ENCODE results near the gene INTS12.

The INTS12 gene

GRCh38 chr4:105659190-105659589 is 49.3 kb downstream of the INTS12 start:
- H3K9me3 ChIP-seq (ENCODE audit: control insufficient read depth, low read length): no peaks in the 10 kb centered on the region
- no peak overlapping the region for H2AK5ac ChIP-seq (ENCODE audit: low read length, severe bottlenecking)
- H2BK12ac ChIP-seq (ENCODE audit: low read length in 2 of 2): no peak overlapping the region
- H3K4me1 ChIP-seq (ENCODE audit: control insufficient read depth, insufficient read depth, low read depth, low read length): no peaks in the 10 kb centered on the region
- no peak overlapping the region for H2BK15ac ChIP-seq (ENCODE audit: low read depth, poor library complexity, severe bottlenecking)
- no peak overlapping the region for H3K4me2 ChIP-seq (ENCODE audit: low read length, poor library complexity, severe bottlenecking)
- H3K4ac ChIP-seq (ENCODE audit: low read depth in 1 of 2, low read length in 2 of 2): no peak overlapping the region
- H2AFZ ChIP-seq (ENCODE audit: low read depth, low read length): no peak overlapping the region
- no peak overlapping the region for H3K14ac ChIP-seq (ENCODE audit: low read length in 2 of 2)
- no peak overlapping the region for H3K4me3 ChIP-seq (ENCODE audit: insufficient read depth in 1 of 2, low read depth in 1 of 2, low read length in 2 of 2)
- H4K8ac ChIP-seq (ENCODE audit: low read length): no peak overlapping the region
- no peak for DNase-seq
- H3K36me3 ChIP-seq (ENCODE audit: control insufficient read depth in 1 of 2, insufficient read depth in 2 of 2, low read depth in 1 of 2, low read length in 2 of 2): no peaks in the 10 kb centered on the region
- H3K27me3 ChIP-seq (ENCODE audit: control insufficient read depth in 1 of 2, insufficient read depth in 1 of 2, low read length in 2 of 2): no peaks in the 10 kb centered on the region
- WGBS: 69% methylated on average over 3 of the region's 6 CpGs
- no peak overlapping the region for H3K27ac ChIP-seq (ENCODE audit: low read length, poor library complexity, severe bottlenecking)
- no peaks in the 10 kb centered on the region for H3K79me1 ChIP-seq (replicated peaks; ENCODE audit: low read length, poor library complexity, severe bottlenecking)
- no peak overlapping the region for H2BK120ac ChIP-seq (ENCODE audit: low read depth, low read length)
- H3K18ac ChIP-seq (ENCODE audit: low read depth in 1 of 2, low read length in 2 of 2): no peak overlapping the region
- no peak overlapping the region for H3K9ac ChIP-seq (ENCODE audit: low read length)
- H3K23ac ChIP-seq (ENCODE audit: low read length in 2 of 2): no peak overlapping the region
- H4K91ac ChIP-seq (ENCODE audit: low read length): no peak overlapping the region
- H2BK5ac ChIP-seq (ENCODE audit: low read depth, low read length, poor library complexity, severe bottlenecking): no peak overlapping the region

- no peaks in the 10 kb centered on the region for H3K27me3 ChIP-seq (ENCODE audit: control insufficient read depth in 1 of 2, insufficient read depth in 1 of 2, low read length in 2 of 2)
- H3K9ac ChIP-seq (ENCODE audit: low read length): no peak overlapping the region
- no peak overlapping the region for H2BK5ac ChIP-seq (ENCODE audit: low read depth, low read length, poor library complexity, severe bottlenecking)
- no peak for DNase-seq
- no peaks in the 10 kb centered on the region for H3K9me3 ChIP-seq (ENCODE audit: control insufficient read depth, low read length)
- H4K91ac ChIP-seq (ENCODE audit: low read length): no peak overlapping the region
- H3K36me3 ChIP-seq (ENCODE audit: control insufficient read depth in 1 of 2, insufficient read depth in 2 of 2, low read depth in 1 of 2, low read length in 2 of 2): no peaks in the 10 kb centered on the region
- H3K23ac ChIP-seq (ENCODE audit: low read length in 2 of 2): no peak overlapping the region
- H3K18ac ChIP-seq (ENCODE audit: low read depth in 1 of 2, low read length in 2 of 2): no peak overlapping the region
- no peak overlapping the region for H3K4me3 ChIP-seq (ENCODE audit: insufficient read depth in 1 of 2, low read depth in 1 of 2, low read length in 2 of 2)
- no peaks in the 10 kb centered on the region for H3K79me1 ChIP-seq (replicated peaks; ENCODE audit: low read length, poor library complexity, severe bottlenecking)
- H3K14ac ChIP-seq (ENCODE audit: low read length in 2 of 2): no peak overlapping the region
- H2AK5ac ChIP-seq (ENCODE audit: low read length, severe bottlenecking): no peak overlapping the region
- H3K4me1 ChIP-seq (ENCODE audit: control insufficient read depth, insufficient read depth, low read depth, low read length): no peaks in the 10 kb centered on the region
- no peak overlapping the region for H3K4me2 ChIP-seq (ENCODE audit: low read length, poor library complexity, severe bottlenecking)
- H4K8ac ChIP-seq (ENCODE audit: low read length): no peak overlapping the region
- no peak overlapping the region for H2BK120ac ChIP-seq (ENCODE audit: low read depth, low read length)
- H3K27ac ChIP-seq (ENCODE audit: low read length, poor library complexity, severe bottlenecking): no peak overlapping the region
- H2BK12ac ChIP-seq (ENCODE audit: low read length in 2 of 2): no peak overlapping the region
- no peak overlapping the region for H3K4ac ChIP-seq (ENCODE audit: low read depth in 1 of 2, low read length in 2 of 2)
- H2AFZ ChIP-seq (ENCODE audit: low read depth, low read length): no peak overlapping the region
- H2BK15ac ChIP-seq (ENCODE audit: low read depth, poor library complexity, severe bottlenecking): no peak overlapping the region
These were observed 51.2 kb downstream of the INTS12 start for GRCh38 chr4:105657117-105657765.

GRCh38 chr4:105652286-105652888 is 56.1 kb downstream of the INTS12 start:
- H3K4ac ChIP-seq (ENCODE audit: low read depth in 1 of 2, low read length in 2 of 2): no peak overlapping the region
- no peaks in the 10 kb centered on the region for H3K79me1 ChIP-seq (replicated peaks; ENCODE audit: low read length, poor library complexity, severe bottlenecking)
- no peak overlapping the region for H3K27ac ChIP-seq (ENCODE audit: low read length, poor library complexity, severe bottlenecking)
- H4K8ac ChIP-seq (ENCODE audit: low read length): no peak overlapping the region
- no peak overlapping the region for H3K18ac ChIP-seq (ENCODE audit: low read depth in 1 of 2, low read length in 2 of 2)
- peaks cover 0 to 5% of the 10 kb centered on the region in 2 experiments for H3K27me3 ChIP-seq (ENCODE audit: control insufficient read depth in 1 of 2, insufficient read depth in 1 of 2, low read length in 2 of 2)
- no peak overlapping the region for H4K91ac ChIP-seq (ENCODE audit: low read length)
- H3K23ac ChIP-seq (ENCODE audit: low read length in 2 of 2): no peak overlapping the region
- H3K4me3 ChIP-seq (ENCODE audit: insufficient read depth in 1 of 2, low read depth in 1 of 2, low read length in 2 of 2): no peak overlapping the region
- no peak overlapping the region for H2BK12ac ChIP-seq (ENCODE audit: low read length in 2 of 2)
- no peak overlapping the region for H2BK5ac ChIP-seq (ENCODE audit: low read depth, low read length, poor library complexity, severe bottlenecking)
- H3K14ac ChIP-seq (ENCODE audit: low read length in 2 of 2): no peak overlapping the region
- no peak overlapping the region for H2BK15ac ChIP-seq (ENCODE audit: low read depth, poor library complexity, severe bottlenecking)
- H2BK120ac ChIP-seq (ENCODE audit: low read depth, low read length): no peak overlapping the region
- WGBS: 83% methylated on average over 2 of the region's 4 CpGs
- no peak overlapping the region for H2AFZ ChIP-seq (ENCODE audit: low read depth, low read length)
- H3K9me3 ChIP-seq (ENCODE audit: control insufficient read depth, low read length): no peaks in the 10 kb centered on the region
- no peak for DNase-seq
- no peak overlapping the region for H3K4me2 ChIP-seq (ENCODE audit: low read length, poor library complexity, severe bottlenecking)
- H3K36me3 ChIP-seq (ENCODE audit: control insufficient read depth in 1 of 2, insufficient read depth in 2 of 2, low read depth in 1 of 2, low read length in 2 of 2): no peaks in the 10 kb centered on the region
- H3K9ac ChIP-seq (ENCODE audit: low read length): no peak overlapping the region
- no peak overlapping the region for H2AK5ac ChIP-seq (ENCODE audit: low read length, severe bottlenecking)
- H3K4me1 ChIP-seq (ENCODE audit: control insufficient read depth, insufficient read depth, low read depth, low read length): peaks cover 2% of the 10 kb centered on the region

GRCh38 chr4:105651884-105652283 is 56.6 kb downstream of the INTS12 start:
- Histone ChIP-seq H2AK5ac (ENCODE audit: low read length, severe bottlenecking) (no peak overlapping the region), H3K9ac (ENCODE audit: low read length) (no peak overlapping the region), H3K4ac (ENCODE audit: low read depth in 1 of 2, low read length in 2 of 2) (no peak overlapping the region), H3K27ac (ENCODE audit: low read length, poor library complexity, severe bottlenecking) (no peak overlapping the region), H3K14ac (ENCODE audit: low read length in 2 of 2) (no peak overlapping the region), H3K4me2 (ENCODE audit: low read length, poor library complexity, severe bottlenecking) (no peak overlapping the region), H3K79me1 (replicated peaks; ENCODE audit: low read length, poor library complexity, severe bottlenecking) (no peaks in the 10 kb centered on the region), H2BK120ac (ENCODE audit: low read depth, low read length) (no peak overlapping the region), H3K9me3 (ENCODE audit: control insufficient read depth, low read length) (no peaks in the 10 kb centered on the region), H2AFZ (ENCODE audit: low read depth, low read length) (no peak overlapping the region), H3K27me3 (ENCODE audit: control insufficient read depth in 1 of 2, insufficient read depth in 1 of 2, low read length in 2 of 2) (peaks cover 0 to 5% of the 10 kb centered on the region in 2 experiments), H3K4me1 (ENCODE audit: control insufficient read depth, insufficient read depth, low read depth, low read length) (peaks cover 2% of the 10 kb centered on the region), H3K36me3 (ENCODE audit: control insufficient read depth in 1 of 2, insufficient read depth in 2 of 2, low read depth in 1 of 2, low read length in 2 of 2) (no peaks in the 10 kb centered on the region), H3K4me3 (ENCODE audit: insufficient read depth in 1 of 2, low read depth in 1 of 2, low read length in 2 of 2) (no peak overlapping the region), H2BK12ac (ENCODE audit: low read length in 2 of 2) (no peak overlapping the region), H3K23ac (ENCODE audit: low read length in 2 of 2) (no peak overlapping the region), H4K8ac (ENCODE audit: low read length) (no peak overlapping the region), H2BK15ac (ENCODE audit: low read depth, poor library complexity, severe bottlenecking) (no peak overlapping the region), H2BK5ac (ENCODE audit: low read depth, low read length, poor library complexity, severe bottlenecking) (no peak overlapping the region), H4K91ac (ENCODE audit: low read length) (no peak overlapping the region), H3K18ac (ENCODE audit: low read depth in 1 of 2, low read length in 2 of 2) (no peak overlapping the region)
- DNase-seq: no peak

All from mesenchymal stem cell (in vitro differentiated cells and primary cell).